Panc1 (cell line): ENCODE measurements around the gene KLF2. TPM values are rescaled to one million over a fixed set of nuclear protein-coding genes. Genes with fewer than 3 reads are reported as not detected.
A peak's percentile ranks its signal among the peaks of the same experiment; 100 is the strongest.

Source experiments
- ATAC-seq: fragments of 200-7000 bp; cut with Tn5 transposase; 2 replicates; pipeline ENCODE4 v1.9.1; 2020; ENCODE audit warnings: mild to moderate bottlenecking, moderate library complexity
- BruUV-seq: library from RNA; stranded (reverse); fragments of 400-500 nt; replicated peaks from 2 replicates; lab custom pipeline; 2021; lab: Mats Ljungman, UMichigan
- CTCF ChIA-PET: fragments of 300-600 bp; sonication (Branson Sonifier 250); formaldehyde crosslinking; loops from one replicate; lab custom pipeline; 2022; ENCODE audit warnings: antibody characterized with exemption; lab: Charles Lee
- POLR2A ChIA-PET: fragments of 300-600 bp; sonication (Branson Sonifier 250); formaldehyde crosslinking; loops from one replicate; lab custom pipeline; 2022; ENCODE audit warnings: antibody characterized with exemption; lab: Charles Lee
- DNase-seq: peaks from one replicate; pipeline ENCODE4 v3.0.0-alpha.2; 2010; ENCODE audit warnings: low read depth, low spot score
- H3K27ac ChIP-seq: 2 replicates; pipeline ENCODE4 v1.5.1; 2011; ENCODE audit warnings: mild to moderate bottlenecking, low read length, inconsistent platforms
- H3K27me3 ChIP-seq: fragments of 200-500 bp; sonication (Bioruptor generic); 2 replicates; pipeline ENCODE4 v1.6.0; 2014; ENCODE audit warnings: low read length, inconsistent platforms; ENCODE audit not compliant: control insufficient read depth, insufficient read depth
- H3K36me3 ChIP-seq: fragments of 200-500 bp; sonication (Bioruptor generic); 2 replicates; pipeline ENCODE4 v1.5.1; 2014; ENCODE audit warnings: inconsistent platforms, mild to moderate bottlenecking, low read length, moderate library complexity; ENCODE audit not compliant: control insufficient read depth, insufficient read depth
- H3K4me1 ChIP-seq: 2 replicates; pipeline ENCODE4 v1.5.1; 2011; ENCODE audit warnings: inconsistent platforms, mild to moderate bottlenecking, low read length, moderate library complexity; ENCODE audit not compliant: control insufficient read depth, insufficient read depth
- H3K4me3 ChIP-seq, 2 experiments: 2 replicates each; pipeline ENCODE4 v1.5.1; 2011 to 2012; ENCODE audit warnings: low read depth in 2 of 2, low read length in 2 of 2, mild to moderate bottlenecking in 2 of 2, inconsistent platforms in 1 of 2, moderate library complexity in 1 of 2
- H3K9me3 ChIP-seq: fragments of 200-500 bp; sonication (Bioruptor generic); 2 replicates; pipeline ENCODE4 v1.5.1; 2014; ENCODE audit warnings: low read depth, mild to moderate bottlenecking, inconsistent platforms, low read length, moderate library complexity; ENCODE audit not compliant: control insufficient read depth, insufficient read depth
- CTCF ChIP-seq: fragments of 450-650 bp; IDR thresholded peaks from 2 replicates; pipeline ENCODE4 v1.5.1; 2017; ENCODE audit warnings: mild to moderate bottlenecking
- POLR2AphosphoS5 ChIP-seq: IDR thresholded peaks from 2 replicates; pipeline ENCODE4 v1.6.1; 2012; ENCODE audit warnings: mild to moderate bottlenecking, low read depth, low read length, moderate library complexity
- REST ChIP-seq, 2 experiments: IDR thresholded peaks; 2 replicates each; pipeline ENCODE4 v1.6.1; 2011 to 2012; ENCODE audit warnings: low read depth in 2 of 2, control low read depth in 1 of 2, low read length in 1 of 2, mild to moderate bottlenecking in 1 of 2, moderate library complexity in 1 of 2; ENCODE audit not compliant: insufficient read depth in 1 of 2
- SIN3A ChIP-seq: IDR thresholded peaks from 2 replicates; pipeline ENCODE4 v1.6.1; 2012; ENCODE audit warnings: low read depth, mild to moderate bottlenecking, low read length, moderate library complexity, borderline replicate concordance; ENCODE audit not compliant: insufficient read depth
- TCF7L2 ChIP-seq: IDR thresholded peaks from 2 replicates; pipeline ENCODE4 v1.6.1; 2011; ENCODE audit warnings: mild to moderate bottlenecking, low read depth, low read length, inconsistent platforms
- in situ Hi-C: cut with HindIII; loops from 2 replicates; pipeline ENCODE4 v1.10.0; 2016; ENCODE audit warnings: low sequenced_read_pairs, low pct_unique_long_range_greater_than_20kb
- intact Hi-C: fragments of 100-400 bp; cut with micrococcal nuclease; formaldehyde crosslinking; loops from one replicate; pipeline ENCODE4 v1.10.0; 2022; ENCODE audit not compliant: unreplicated experiment
- total RNA-seq: library from RNA; stranded (reverse); gene quantifications from one replicate; pipeline ENCODE4 v1.2.1, GENCODE V29; 2021; ENCODE audit not compliant: unreplicated experiment

KLF2 gene
- total RNA-seq, 1 experiment from 2014 or later: 3.5 TPM

GRCh38 chr19:16376241-16376640, 51.6 kb downstream of the KLF2 start:
- Histone ChIP-seq H3K36me3 (no peaks in the 10 kb centered on the region), H3K4me3 (no peak overlapping the region), H3K9me3 (no peaks in the 10 kb centered on the region), H3K27ac (no peak overlapping the region), H3K27me3 (no peaks in the 10 kb centered on the region), H3K4me1 (no peaks in the 10 kb centered on the region)
- BruUV-seq: no TSS peak
- ATAC-seq (peak; percentile 27; the same call in 1 of the 2 replicates), DNase-seq (no peak)
- POLR2A ChIA-PET: no interaction called here
- no peak for TF ChIP-seq REST (IDR thresholded peaks at IDR 0.05; ENCODE audit: insufficient read depth in 1 of 2, low read depth in 2 of 2, low read length in 1 of 2)
- no peak for TF ChIP-seq POLR2AphosphoS5
- TF ChIP-seq CTCF: no peak
- TF ChIP-seq SIN3A: no peak
- no peak for TF ChIP-seq TCF7L2
- in situ Hi-C loops (no loop called here), intact Hi-C loops (no loop called here)
- CTCF ChIA-PET: interaction anchor here (0.9 kb wide), 1 partner anchor 40 kb away, joined by 3 read pairs; no protein-coding TSS in a partner anchor

- H3K36me3 ChIP-seq: no peaks in the 10 kb centered on the region
- ChIA-PET CTCF (interaction anchor here (0.9 kb wide), 1 partner anchor 40 kb away, joined by 3 read pairs; no protein-coding TSS in a partner anchor), POLR2A (interaction anchor here (0.6 kb wide), 1 partner anchor 222 kb away, joined by 3 read pairs; no protein-coding TSS in a partner anchor)
- H3K27me3 ChIP-seq: no peaks in the 10 kb centered on the region
- H3K4me1 ChIP-seq: no peaks in the 10 kb centered on the region
- BruUV-seq: no TSS peak
- H3K4me3 ChIP-seq: no peak overlapping the region
- in situ Hi-C loops (no loop called here), intact Hi-C loops (no loop called here)
- no peaks in the 10 kb centered on the region for H3K9me3 ChIP-seq
- no peak for DNase-seq
- H3K27ac ChIP-seq: no peak overlapping the region
- ATAC-seq: peak; percentile 83
- TF ChIP-seq TCF7L2 (no peak), REST (IDR thresholded peaks at IDR 0.05; ENCODE audit: insufficient read depth in 1 of 2, low read depth in 2 of 2, low read length in 1 of 2) (no peak), SIN3A (no peak), CTCF (no peak; the same call in 1 of the 2 replicates), POLR2AphosphoS5 (no peak)
Observed at GRCh38 chr19:16376649-16377048, 52.0 kb downstream of the KLF2 start.
